Uterus (tissue), 2 donors: ENCODE measurements around the gene PGBD5.

Source experiments
- CTCF ChIP-seq, 4 experiments: fragments of 200-600 bp in 2 of 4; fragments of 450-650 bp in 2 of 4; sonication (generic) in 2 of 4; IDR thresholded peaks; one replicate each; pipeline ENCODE4 v1.5.1; 2016 to 2019; ENCODE audit warnings: antibody characterized with exemption in 4 of 4, mild to moderate bottlenecking in 2 of 4, moderate library complexity in 1 of 4
- POLR2A ChIP-seq, 2 donors: fragments of 450-650 bp; IDR thresholded peaks; one replicate each; pipeline ENCODE4 v1.6.1; 2016; ENCODE audit warnings: antibody characterized with exemption in 2 of 2, mild to moderate bottlenecking in 1 of 2, moderate library complexity in 1 of 2

GRCh38 chr1:230424391-230425251 lies 1.5 kb downstream of the PGBD5 start:
- TF ChIP-seq POLR2A (IDR thresholded peaks at IDR 0.05) = no peak
- TF ChIP-seq CTCF (IDR thresholded peaks at IDR 0.05) = no peak
